GM06990 (cell line): Measurements from ENCODE around the gene PDSS2.
"Not testable (repeated sequence)": the region's sequence is repeated elsewhere in the genome, so short reads cannot be mapped to it uniquely, and the experiment has no call there.

Experiments used
- DNase-seq: peaks from one replicate; pipeline ENCODE4 v3.0.0-alpha.2; 2011; ENCODE audit not compliant: insufficient read length; ENCODE audit errors: extremely low read depth
- H3K27me3 ChIP-seq: replicated peaks from 2 replicates; pipeline ENCODE4 v1.6.0; 2011; ENCODE audit warnings: low read length; ENCODE audit not compliant: control insufficient read depth, insufficient read depth
- H3K36me3 ChIP-seq: 2 replicates; pipeline ENCODE4 v1.5.1; 2011; ENCODE audit warnings: low read length; ENCODE audit not compliant: control insufficient read depth, insufficient read depth
- H3K4me3 ChIP-seq: replicated peaks from 2 replicates; pipeline ENCODE4 v1.5.1; 2011; ENCODE audit warnings: low read depth, mild to moderate bottlenecking, control low read depth, low read length
- CTCF ChIP-seq: IDR thresholded peaks from 2 replicates; pipeline ENCODE4 v1.5.1; 2011; ENCODE audit warnings: low read length, control low read depth, mild to moderate bottlenecking, inconsistent platforms; ENCODE audit not compliant: insufficient read depth, poor library complexity, severe bottlenecking

PDSS2 gene

GRCh38 chr6:107293350-107293749 lies 166.0 kb downstream of the PDSS2 start:
- no peak for TF ChIP-seq CTCF
- H3K4me3 ChIP-seq, result no peak overlapping the region
- DNase-seq, result no peak

GRCh38 chr6:107292715-107293271 lies 166.6 kb downstream of the PDSS2 start:
- Histone ChIP-seq H3K4me3 (no peak overlapping the region), H3K36me3 (no peaks in the 10 kb centered on the region), H3K27me3 (no peaks in the 10 kb centered on the region)
- no peak for TF ChIP-seq CTCF
- DNase-seq, result no peak

More at GRCh38 chr6:107293350-107293749, 166.0 kb downstream of the PDSS2 start:
- no peaks in the 10 kb centered on the region for H3K27me3 ChIP-seq
- no peaks in the 10 kb centered on the region for H3K36me3 ChIP-seq

- Histone ChIP-seq H3K27me3 (no peaks in the 10 kb centered on the region), H3K4me3 (no peak overlapping the region), H3K36me3 (no peaks in the 10 kb centered on the region)
- no peak for DNase-seq
- TF ChIP-seq CTCF, result no peak
Observed at GRCh38 chr6:107290491-107290890, 168.9 kb downstream of the PDSS2 start.

- H3K27me3 ChIP-seq, H3K4me3 ChIP-seq, DNase-seq, H3K36me3 ChIP-seq: not testable (repeated sequence)
Observed at GRCh38 chr6:107289258-107289657, 170.1 kb downstream of the PDSS2 start.

- H3K27me3 ChIP-seq, DNase-seq, H3K4me3 ChIP-seq, H3K36me3 ChIP-seq: not testable (repeated sequence)
Observed at GRCh38 chr6:107285683-107286082, 173.7 kb downstream of the PDSS2 start.

GRCh38 chr6:107284805-107285204 lies 174.6 kb downstream of the PDSS2 start:
- DNase-seq, result no peak
- TF ChIP-seq CTCF, result no peak
- H3K36me3 ChIP-seq, result no peaks in the 10 kb centered on the region
- H3K27me3 ChIP-seq, result no peaks in the 10 kb centered on the region
- no peak overlapping the region for H3K4me3 ChIP-seq

- Histone ChIP-seq H3K36me3 (no peaks in the 10 kb centered on the region), H3K4me3 (no peak overlapping the region), H3K27me3 (no peaks in the 10 kb centered on the region)
- TF ChIP-seq CTCF, result no peak
- no peak for DNase-seq
Observed at GRCh38 chr6:107280791-107281190, 178.6 kb downstream of the PDSS2 start.

- H3K36me3 ChIP-seq, H3K4me3 ChIP-seq, H3K27me3 ChIP-seq, DNase-seq: not testable (repeated sequence)
Observed at GRCh38 chr6:107280001-107280400, 179.4 kb downstream of the PDSS2 start.
